HCT116 (cell line): ENCODE data around the gene VWF.

Experiments used
- CEBPB ChIP-seq: IDR thresholded peaks from 2 replicates; pipeline ENCODE4 v1.6.1; 2012; ENCODE audit warnings: low read depth
- EZH2phosphoT487 ChIP-seq: fragments of 200-600 bp; IDR thresholded peaks from 2 replicates; pipeline ENCODE4 v1.6.1; 2018; ENCODE audit warnings: antibody characterized with exemption, borderline replicate concordance
- POLR2A ChIP-seq: IDR thresholded peaks from 2 replicates; pipeline ENCODE4 v1.7.0; 2011; ENCODE audit warnings: borderline replicate concordance; ENCODE audit not compliant: insufficient read depth, insufficient read length; ENCODE audit errors: extremely low read depth
- RAD21 ChIP-seq: IDR thresholded peaks from 2 replicates; pipeline ENCODE4 v1.6.1; 2012; ENCODE audit warnings: low read depth, mild to moderate bottlenecking
- SP1 ChIP-seq: IDR thresholded peaks from 2 replicates; pipeline ENCODE4 v1.6.1; 2012; ENCODE audit warnings: low read depth
- TF ChIP-seq, protein P1 (sequence below), 3 experiments: fragments of 200-600 bp in 1 of 3; sonication (generic) in 1 of 3; IDR thresholded peaks in 2 of 3; conservative IDR thresholded peaks in 1 of 3; 2 replicates each; pipeline ENCODE4 v1.5.1; 2012 to 2017; ENCODE audit warnings: low read depth in 2 of 3, low read length in 2 of 3, antibody characterized with exemption in 1 of 3, borderline replicate concordance in 1 of 3, control low read depth in 1 of 3, mild to moderate bottlenecking in 1 of 3, mixed read lengths in 1 of 3, mixed run types in 1 of 3, moderate library complexity in 1 of 3; ENCODE audit not compliant: insufficient read depth in 1 of 3
- TF ChIP-seq, protein P2 (sequence below): IDR thresholded peaks from 2 replicates; pipeline ENCODE4 v1.6.1; 2012; ENCODE audit warnings: low read depth
- TF ChIP-seq, protein P3 (sequence below): IDR thresholded peaks from 2 replicates; pipeline ENCODE4 v1.6.1; 2012

DNA sequence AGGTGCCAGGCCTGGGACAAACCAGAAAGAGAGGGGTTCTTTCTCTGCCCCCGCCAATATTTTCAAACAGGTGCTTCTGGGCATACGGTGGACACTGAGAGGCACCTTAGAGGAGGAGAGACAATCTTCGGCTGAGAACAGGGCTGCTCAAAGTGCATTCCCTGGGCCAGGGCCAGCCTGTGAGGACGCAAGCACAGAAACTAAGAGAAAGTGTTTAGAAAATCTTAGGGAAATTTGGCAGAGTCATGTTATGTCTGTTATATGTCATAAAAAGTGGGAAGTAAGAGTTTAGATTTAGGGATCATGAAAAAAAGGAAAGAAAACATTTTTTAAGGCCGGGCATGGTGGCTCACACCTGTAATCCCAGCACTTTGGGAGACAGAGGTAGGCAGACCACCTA, 83.7 kb downstream of the VWF start:
- no peak for TF ChIP-seq POLR2A
- TF ChIP-seq, protein P1, sequence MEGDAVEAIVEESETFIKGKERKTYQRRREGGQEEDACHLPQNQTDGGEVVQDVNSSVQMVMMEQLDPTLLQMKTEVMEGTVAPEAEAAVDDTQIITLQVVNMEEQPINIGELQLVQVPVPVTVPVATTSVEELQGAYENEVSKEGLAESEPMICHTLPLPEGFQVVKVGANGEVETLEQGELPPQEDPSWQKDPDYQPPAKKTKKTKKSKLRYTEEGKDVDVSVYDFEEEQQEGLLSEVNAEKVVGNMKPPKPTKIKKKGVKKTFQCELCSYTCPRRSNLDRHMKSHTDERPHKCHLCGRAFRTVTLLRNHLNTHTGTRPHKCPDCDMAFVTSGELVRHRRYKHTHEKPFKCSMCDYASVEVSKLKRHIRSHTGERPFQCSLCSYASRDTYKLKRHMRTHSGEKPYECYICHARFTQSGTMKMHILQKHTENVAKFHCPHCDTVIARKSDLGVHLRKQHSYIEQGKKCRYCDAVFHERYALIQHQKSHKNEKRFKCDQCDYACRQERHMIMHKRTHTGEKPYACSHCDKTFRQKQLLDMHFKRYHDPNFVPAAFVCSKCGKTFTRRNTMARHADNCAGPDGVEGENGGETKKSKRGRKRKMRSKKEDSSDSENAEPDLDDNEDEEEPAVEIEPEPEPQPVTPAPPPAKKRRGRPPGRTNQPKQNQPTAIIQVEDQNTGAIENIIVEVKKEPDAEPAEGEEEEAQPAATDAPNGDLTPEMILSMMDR (IDR thresholded peaks at IDR 0.05 in 2 of 3, conservative IDR thresholded peaks at IDR 0.05 in 1 of 3; ENCODE audit: borderline replicate concordance in 1 of 3, insufficient read depth in 1 of 3, low read depth in 2 of 3, low read length in 2 of 3), result no peak
- TF ChIP-seq SP1, result no peak
- TF ChIP-seq, protein P2, sequence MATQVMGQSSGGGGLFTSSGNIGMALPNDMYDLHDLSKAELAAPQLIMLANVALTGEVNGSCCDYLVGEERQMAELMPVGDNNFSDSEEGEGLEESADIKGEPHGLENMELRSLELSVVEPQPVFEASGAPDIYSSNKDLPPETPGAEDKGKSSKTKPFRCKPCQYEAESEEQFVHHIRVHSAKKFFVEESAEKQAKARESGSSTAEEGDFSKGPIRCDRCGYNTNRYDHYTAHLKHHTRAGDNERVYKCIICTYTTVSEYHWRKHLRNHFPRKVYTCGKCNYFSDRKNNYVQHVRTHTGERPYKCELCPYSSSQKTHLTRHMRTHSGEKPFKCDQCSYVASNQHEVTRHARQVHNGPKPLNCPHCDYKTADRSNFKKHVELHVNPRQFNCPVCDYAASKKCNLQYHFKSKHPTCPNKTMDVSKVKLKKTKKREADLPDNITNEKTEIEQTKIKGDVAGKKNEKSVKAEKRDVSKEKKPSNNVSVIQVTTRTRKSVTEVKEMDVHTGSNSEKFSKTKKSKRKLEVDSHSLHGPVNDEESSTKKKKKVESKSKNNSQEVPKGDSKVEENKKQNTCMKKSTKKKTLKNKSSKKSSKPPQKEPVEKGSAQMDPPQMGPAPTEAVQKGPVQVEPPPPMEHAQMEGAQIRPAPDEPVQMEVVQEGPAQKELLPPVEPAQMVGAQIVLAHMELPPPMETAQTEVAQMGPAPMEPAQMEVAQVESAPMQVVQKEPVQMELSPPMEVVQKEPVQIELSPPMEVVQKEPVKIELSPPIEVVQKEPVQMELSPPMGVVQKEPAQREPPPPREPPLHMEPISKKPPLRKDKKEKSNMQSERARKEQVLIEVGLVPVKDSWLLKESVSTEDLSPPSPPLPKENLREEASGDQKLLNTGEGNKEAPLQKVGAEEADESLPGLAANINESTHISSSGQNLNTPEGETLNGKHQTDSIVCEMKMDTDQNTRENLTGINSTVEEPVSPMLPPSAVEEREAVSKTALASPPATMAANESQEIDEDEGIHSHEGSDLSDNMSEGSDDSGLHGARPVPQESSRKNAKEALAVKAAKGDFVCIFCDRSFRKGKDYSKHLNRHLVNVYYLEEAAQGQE, result no peak
- no peak for TF ChIP-seq RAD21
- TF ChIP-seq CEBPB, result no peak
- no peak for TF ChIP-seq EZH2phosphoT487
- TF ChIP-seq, protein P3, sequence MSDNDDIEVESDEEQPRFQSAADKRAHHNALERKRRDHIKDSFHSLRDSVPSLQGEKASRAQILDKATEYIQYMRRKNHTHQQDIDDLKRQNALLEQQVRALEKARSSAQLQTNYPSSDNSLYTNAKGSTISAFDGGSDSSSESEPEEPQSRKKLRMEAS, result no peak
